Right lobe of liver (tissue), 4 donors: ENCODE data around the gene CACNA2D3.

Source experiments
- CTCF ChIP-seq, 4 donors: fragments of 200-600 bp in 3 of 4; fragments of 450-650 bp in 1 of 4; IDR thresholded peaks; one replicate each; pipeline versions ENCODE4 v1.5.1 to v1.8.0; 2016 to 2022; ENCODE audit warnings: antibody characterized with exemption in 4 of 4, mild to moderate bottlenecking in 2 of 4
- POLR2A ChIP-seq: fragments of 450-650 bp; IDR thresholded peaks from one replicate; pipeline ENCODE4 v1.6.1; 2017; ENCODE audit warnings: antibody characterized with exemption, mild to moderate bottlenecking
- donor health status: DM: no; HTN: no; CAD: no.
- donor health status: DM: no; HTN: no; CAD: no.
- donor health status: DM: no; HTN: yes; CAD: no.

GRCh38 chr3:54982807-54983206 lies 860.5 kb downstream of the CACNA2D3 start:
- no peak for TF ChIP-seq CTCF (IDR thresholded peaks at IDR 0.05)
- TF ChIP-seq POLR2A, result no peak
